GM10248 (cell line): ENCODE results near the gene FTSJ3.

Source experiments
- CTCF ChIA-PET: fragments of 300-600 bp; sonication (Branson Sonifier 250); formaldehyde crosslinking; extraction: SDS; loops from one replicate; lab custom pipeline; 2021; ENCODE audit warnings: antibody characterized with exemption; lab: Yijun Ruan, JAX
- POLR2A ChIA-PET: fragments of 350-650 bp; sonication (Branson Sonifier 250); formaldehyde crosslinking; extraction: SDS; loops from one replicate; lab custom pipeline; 2020; ENCODE audit warnings: antibody characterized with exemption; lab: Yijun Ruan, JAX
- DNase-seq: peaks from one replicate; pipeline ENCODE4 v3.0.0; 2012; ENCODE audit errors: extremely low spot score
- CTCF ChIP-seq: IDR thresholded peaks from 2 replicates; pipeline ENCODE4 v1.5.1; 2012; ENCODE audit warnings: mild to moderate bottlenecking, low read depth; ENCODE audit errors: extremely low read depth, missing control alignments, control extremely low read depth

FTSJ3 gene

GRCh38 chr17:63832014-63832413 lies 4.6 kb upstream of the FTSJ3 start:
- CTCF ChIA-PET: interaction anchor here (1.0 to 3.6 kb wide), 6 partner anchors 8 to 29 kb away, joined by 3 to 15 read pairs (median 4); partner anchors contain the start of gene SMARCD2

GRCh38 chr17:63831505-63831904 lies 4.0 kb upstream of the FTSJ3 start:
- ChIA-PET POLR2A (interaction anchor here (1.4 kb wide), 1 partner anchor 12 kb away, joined by 5 read pairs; the partner anchor contains the start of gene SMARCD2), CTCF (interaction anchor here (1.0 to 3.8 kb wide), 6 partner anchors 9 to 57 kb away, joined by 3 to 12 read pairs (median 4); partner anchors contain the start of genes CCDC47, DDX42 and SMARCD2)
- TF ChIP-seq CTCF: no peak
- DNase-seq: no peak

More at GRCh38 chr17:63832014-63832413, 4.6 kb upstream of the FTSJ3 start:
- no peak for DNase-seq
- TF ChIP-seq CTCF: no peak
- POLR2A ChIA-PET: interaction anchor here (1.4 kb wide), 1 partner anchor 11 kb away, joined by 5 read pairs; the partner anchor contains the start of gene SMARCD2

- TF ChIP-seq CTCF: no peak
- ChIA-PET POLR2A (interaction anchor here (0.9 to 1.4 kb wide), 2 partner anchors 8 to 12 kb away, joined by 3 to 5 read pairs; partner anchors contain the start of gene SMARCD2), CTCF (interaction anchor here (1.0 to 3.8 kb wide), 6 partner anchors 9 to 57 kb away, joined by 3 to 12 read pairs (median 4); partner anchors contain the start of genes CCDC47, DDX42 and SMARCD2)
- DNase-seq: no peak
Observed at GRCh38 chr17:63830904-63831491, 3.5 kb upstream of the FTSJ3 start.

- CTCF ChIA-PET: interaction anchor here (1.2 to 3.8 kb wide), 6 partner anchors 10 to 56 kb away, joined by 3 to 12 read pairs (median 4); partner anchors contain the start of genes CCDC47 and DDX42
- POLR2A ChIA-PET: interaction anchor here (0.9 to 1.4 kb wide), 2 partner anchors 8 to 11 kb away, joined by 3 to 6 read pairs; no protein-coding TSS in a partner anchor
- DNase-seq: no peak
- TF ChIP-seq CTCF: no peak
Observed at GRCh38 chr17:63830278-63830677, 2.8 kb upstream of the FTSJ3 start.

GRCh38 chr17:63828936-63829335 lies 1.5 kb upstream of the FTSJ3 start:
- CTCF ChIA-PET: interaction anchor here (1.1 to 3.8 kb wide), 10 partner anchors 8 to 154 kb away, joined by 3 to 15 read pairs (median 6); partner anchors contain the start of genes CCDC47, DDX42 and SMARCD2
- no peak for DNase-seq
- POLR2A ChIA-PET: interaction anchor here (1.3 to 1.5 kb wide), 3 partner anchors 12 to 55 kb away, joined by 4 to 6 read pairs (median 5); partner anchors contain the start of genes CCDC47 and DDX42
- no peak for TF ChIP-seq CTCF

- no peak for DNase-seq
- POLR2A ChIA-PET: interaction anchor here (1.5 kb wide), 1 partner anchor 54 kb away, joined by 4 read pairs; the partner anchor contains the start of genes CCDC47 and DDX42
- CTCF ChIA-PET: interaction anchor here (0.8 to 3.8 kb wide), 11 partner anchors 9 to 153 kb away, joined by 3 to 15 read pairs (median 6); partner anchors contain the start of genes CCDC47, DDX42 and SMARCD2
- TF ChIP-seq CTCF: no peak
Observed at GRCh38 chr17:63827801-63828221, 348 bp upstream of the FTSJ3 start.
